HepG2 (cell line): ENCODE data around the gene ENTPD2. TPM values are rescaled to one million over a fixed set of nuclear protein-coding genes. Genes with fewer than 3 reads are reported as not detected.

Experiments used
- ARHGAP35 ChIP-seq: sonication (generic); formaldehyde crosslinking; IDR thresholded peaks from 2 replicates; pipeline ENCODE4 v1.9.0; 2022; ENCODE audit warnings: mild to moderate bottlenecking, inconsistent platforms, moderate library complexity, missing genetic modification reagents, borderline replicate concordance
- ATF1 ChIP-seq: IDR thresholded peaks from 2 replicates; pipeline ENCODE4 v1.6.1; 2016; ENCODE audit warnings: mild to moderate bottlenecking, control low read depth
- CBX1 ChIP-seq: IDR thresholded peaks from one replicate; pipeline ENCODE4 v1.6.1; 2016; ENCODE audit warnings: antibody characterized with exemption, low read depth
- EHMT2 ChIP-seq: fragments of 200-600 bp; sonication (generic); IDR thresholded peaks from 2 replicates; pipeline ENCODE4 v1.7.0; 2017; ENCODE audit warnings: antibody characterized with exemption, low read depth, low read length, borderline replicate concordance
- HIC2 ChIP-seq: sonication (generic); formaldehyde crosslinking; IDR thresholded peaks from 2 replicates; pipeline ENCODE4 v1.9.0; 2022; ENCODE audit warnings: low read depth, missing genetic modification reagents
- IRF1 ChIP-seq: sonication (generic); formaldehyde crosslinking; IDR thresholded peaks from 2 replicates; pipeline ENCODE4 v1.4.0; 2020; ENCODE audit warnings: low read depth, mild to moderate bottlenecking, missing genetic modification reagents
- KDM1A ChIP-seq: IDR thresholded peaks from 2 replicates; pipeline ENCODE4 v1.6.1; 2016; ENCODE audit warnings: missing compliant biosample characterization
- NFE2L1 ChIP-seq: sonication (generic); formaldehyde crosslinking; IDR thresholded peaks from 2 replicates; pipeline ENCODE4 v1.4.0; 2020; ENCODE audit warnings: missing genetic modification reagents, mild to moderate bottlenecking, borderline replicate concordance
- PLRG1 ChIP-seq: fragments of 450-650 bp; conservative IDR thresholded peaks from 2 replicates; pipeline ENCODE4 v1.6.1; 2016
- POLR2AphosphoS5 ChIP-seq: IDR thresholded peaks from 2 replicates; pipeline ENCODE4 v1.6.1; 2012; ENCODE audit warnings: low read depth, low read length
- PTBP1 ChIP-seq: fragments of 200-400 bp; formaldehyde crosslinking; IDR thresholded peaks from 2 replicates; pipeline ENCODE4 v1.6.1; 2018; ENCODE audit warnings: low read length, low read depth; ENCODE audit not compliant: poor library complexity, severe bottlenecking
- RFX5 ChIP-seq: IDR thresholded peaks from 2 replicates; pipeline ENCODE4 v1.6.1; 2011; ENCODE audit warnings: low read depth, low read length, improper control_type of control experiment
- RXRA ChIP-seq: sonication (generic); formaldehyde crosslinking; IDR thresholded peaks from 2 replicates; pipeline ENCODE4 v1.5.1; 2020; ENCODE audit warnings: missing genetic modification reagents
- TEF ChIP-seq: sonication (generic); formaldehyde crosslinking; IDR thresholded peaks from 2 replicates; pipeline ENCODE4 v1.5.0; 2020; ENCODE audit warnings: missing genetic modification reagents
- ZBTB1 ChIP-seq: sonication (generic); formaldehyde crosslinking; IDR thresholded peaks from 2 replicates; pipeline ENCODE4 v1.4.0; 2020; ENCODE audit warnings: missing genetic modification reagents, borderline replicate concordance
- ZBTB8A ChIP-seq: sonication (generic); formaldehyde crosslinking; IDR thresholded peaks from 2 replicates; pipeline ENCODE4 v1.4.0; 2020; ENCODE audit warnings: mild to moderate bottlenecking, low read depth, missing genetic modification reagents, borderline replicate concordance
- ZC3H13 ChIP-seq: sonication (generic); formaldehyde crosslinking; IDR thresholded peaks from 2 replicates; pipeline ENCODE4 v1.8.1; 2023; ENCODE audit warnings: mild to moderate bottlenecking, missing genetic modification reagents, moderate library complexity
- ZEB1 ChIP-seq: IDR thresholded peaks from 2 replicates; pipeline ENCODE4 v1.6.1; 2012; ENCODE audit warnings: mild to moderate bottlenecking, low read depth, inconsistent platforms; ENCODE audit not compliant: insufficient replicate concordance
- ZFP62 ChIP-seq: sonication (generic); formaldehyde crosslinking; IDR thresholded peaks from 2 replicates; pipeline ENCODE4 v1.4.0; 2020; ENCODE audit warnings: missing genetic modification reagents
- ZNF33A ChIP-seq: sonication (generic); formaldehyde crosslinking; IDR thresholded peaks from 2 replicates; pipeline ENCODE4 v1.5.1; 2020; ENCODE audit warnings: missing genetic modification reagents, mild to moderate bottlenecking, moderate library complexity, borderline replicate concordance
- ZNF530 ChIP-seq: sonication (generic); formaldehyde crosslinking; IDR thresholded peaks from 2 replicates; pipeline ENCODE4 v1.5.0; 2020; ENCODE audit warnings: low read depth, mild to moderate bottlenecking, missing genetic modification reagents
- ZNF670 ChIP-seq: sonication (generic); formaldehyde crosslinking; IDR thresholded peaks from 2 replicates; pipeline ENCODE4 v1.8.0; 2022; ENCODE audit warnings: mild to moderate bottlenecking, missing genetic modification reagents, borderline replicate concordance
- ZNF7 ChIP-seq: IDR thresholded peaks from 2 replicates; pipeline ENCODE4 v1.6.1; 2016; ENCODE audit warnings: missing biosample characterization, missing genetic modification reagents
- ZNF703 ChIP-seq: sonication (generic); formaldehyde crosslinking; IDR thresholded peaks from 2 replicates; pipeline ENCODE4 v1.5.1; 2020; ENCODE audit warnings: missing genetic modification reagents, mild to moderate bottlenecking, moderate library complexity, borderline replicate concordance
- polyA plus RNA-seq, 8 experiments: library from polyadenylated mRNA; depleted of rRNA in 3 of 8; stranded (reverse) in 7 of 8; unstranded in 1 of 8; fragments of >200 nt; fragmentation: Illumina TruSeq in 4 of 8; extraction: Trizol in 4 of 8; gene quantifications; 2 replicates each; pipeline versions ENCODE4 v1.2.1 to v1.2.3, GENCODE V29; 2011 to 2016; ENCODE audit warnings: low read depth in 4 of 8, missing spikeins in 1 of 8, mixed read lengths in 1 of 8; ENCODE audit not compliant: insufficient read depth in 1 of 8
- total RNA-seq, 5 experiments: library from RNA; depleted of rRNA; stranded (reverse); fragments of >200 nt; fragmentation: Illumina TruSeq; extraction: Trizol; gene quantifications; 2 replicates each; pipeline ENCODE4 v1.2.3, GENCODE V29; 2016; ENCODE audit warnings: low read depth in 1 of 5

The ENTPD2 gene
- total and polyA plus RNA-seq, 2 of the 13 experiments (the other 11 are each of a cell fraction or from before 2014, with no cell fraction given): 0.95 to 3.2 TPM

GRCh38 chr9:137055385-137056364, 1.8 kb upstream of the ENTPD2 start (continued):
- TF ChIP-seq NFE2L1 (CRISPR knock-in tag) (no peak), EHMT2 (no peak), ZNF7 (CRISPR knock-in tag) (no peak), ZBTB8A (CRISPR knock-in tag) (no peak), HIC2 (CRISPR knock-in tag) (peak; percentile 91), IRF1 (CRISPR knock-in tag) (no peak), ATF1 (CRISPR knock-in tag) (no peak), ARHGAP35 (CRISPR knock-in tag) (no peak), ZNF530 (CRISPR knock-in tag) (no peak), ZEB1 (no peak), ZNF670 (CRISPR knock-in tag) (no peak), ZNF33A (CRISPR knock-in tag) (no peak), PLRG1 (no peak), RFX5 (no peak), ZBTB1 (no peak), ZFP62 (no peak), CBX1 (peak; percentile 17), PTBP1 (no peak), TEF (CRISPR knock-in tag) (0 out of 2 replicates have a peak, but pooled peaks have one; percentile 25), RXRA (CRISPR knock-in tag) (no peak; the same call in 1 of the 2 replicates), KDM1A (CRISPR knock-in tag) (0 out of 2 replicates have a peak, but pooled peaks have one; percentile 15), ZC3H13 (CRISPR knock-in tag) (peak; percentile 15), POLR2AphosphoS5 (peak; percentile 71), ZNF703 (no peak)
